Measurements from ENCODE around the gene TMEM229B. TPM values are rescaled to one million over a fixed set of nuclear protein-coding genes. Genes with fewer than 3 reads are reported as not detected.

The TMEM229B gene
- polyA plus RNA-seq, 1 donor, result 11.9 TPM

DNA sequence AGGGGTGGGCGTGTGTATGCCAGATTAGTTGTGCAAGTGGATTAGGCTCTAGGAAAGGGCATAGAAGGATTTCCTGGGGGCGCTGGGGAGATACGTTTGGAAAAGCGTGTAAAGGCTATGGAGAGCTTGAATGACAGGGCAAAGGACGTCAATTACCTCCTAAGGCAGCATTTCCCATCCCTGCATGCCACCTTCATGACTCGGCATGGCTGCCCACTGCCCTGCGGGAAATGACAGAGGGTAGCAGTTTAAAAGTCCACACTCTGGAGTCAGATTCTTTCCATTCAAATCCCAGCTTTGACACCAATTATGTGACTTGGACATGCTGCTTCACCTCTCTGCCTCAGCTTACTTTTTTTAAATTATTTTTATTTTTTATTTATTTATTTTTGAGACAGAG is 14.8 kb upstream of the TMEM229B start:
- no peak for DNase-seq
- WGBS (ENCODE audit: insufficient coverage, low lambda C conversion rate), result no CpG with 5 or more reads among the region's 7 CpGs

DNA sequence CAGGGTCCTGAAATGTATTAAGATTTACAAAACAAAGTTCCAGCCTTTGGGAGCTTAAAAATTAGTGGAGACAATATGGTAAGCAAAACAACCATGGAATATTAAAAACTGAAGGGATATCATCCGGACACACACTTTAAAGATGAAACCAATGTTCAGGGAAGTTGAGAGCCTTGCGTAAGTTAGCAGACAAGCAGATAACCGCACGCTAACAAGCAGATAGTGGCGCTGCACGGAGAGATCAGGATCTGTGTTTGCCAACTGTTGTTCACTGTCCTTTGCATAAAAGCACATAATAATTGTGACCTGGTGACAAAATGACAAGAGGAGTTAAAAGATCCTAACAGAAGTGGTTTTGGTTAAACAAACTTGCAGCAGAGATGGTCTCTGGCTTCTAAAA is 14.3 kb upstream of the TMEM229B start:
- WGBS (ENCODE audit: insufficient coverage, low lambda C conversion rate), result no CpG with 5 or more reads among the region's 6 CpGs
- Histone ChIP-seq H3K9me3 (ENCODE audit: control insufficient read depth, low read depth, low read length) (no peaks in the 10 kb centered on the region), H3K4me1 (ENCODE audit: control insufficient read depth, insufficient read depth, low read length) (no peaks in the 10 kb centered on the region), H3K36me3 (ENCODE audit: control insufficient read depth, insufficient read depth, low read length) (no peaks in the 10 kb centered on the region), H3K27me3 (ENCODE audit: control insufficient read depth, insufficient read depth, low read length) (no peaks in the 10 kb centered on the region), H3K27ac (ENCODE audit: low read length) (no peak overlapping the region), H3K4me3 (ENCODE audit: low read length) (no peak overlapping the region)
- DNase-seq, result no peak

More for the DNA sequence above, 14.8 kb upstream of the TMEM229B start:
- no peaks in the 10 kb centered on the region for H3K36me3 ChIP-seq (ENCODE audit: control insufficient read depth, insufficient read depth, low read length)
- H3K27ac ChIP-seq (ENCODE audit: low read length), result no peak overlapping the region
- H3K9me3 ChIP-seq (ENCODE audit: control insufficient read depth, low read depth, low read length), result no peaks in the 10 kb centered on the region
- H3K27me3 ChIP-seq (ENCODE audit: control insufficient read depth, insufficient read depth, low read length), result no peaks in the 10 kb centered on the region
- no peak overlapping the region for H3K4me3 ChIP-seq (ENCODE audit: low read length)
- peaks cover 4% of the 10 kb centered on the region for H3K4me1 ChIP-seq (ENCODE audit: control insufficient read depth, insufficient read depth, low read length)

DNA sequence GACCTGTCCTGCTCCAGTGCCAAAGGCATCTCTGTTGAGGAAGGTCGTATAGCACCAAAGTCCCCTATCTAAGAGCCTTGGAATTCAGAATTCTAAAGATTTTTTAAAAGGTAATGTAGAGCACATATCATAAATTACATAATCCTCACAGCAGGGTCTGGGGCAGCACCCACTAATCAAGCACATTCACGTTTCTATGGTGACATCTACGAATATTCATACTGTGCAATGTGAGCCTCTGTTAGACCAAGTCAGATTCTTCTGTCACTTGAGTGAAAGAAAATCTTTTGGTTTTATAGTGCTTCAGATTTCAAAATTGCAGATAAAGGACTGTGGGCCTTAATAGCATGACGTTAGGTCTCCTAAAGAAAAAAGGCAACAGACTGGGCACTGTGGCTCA is 13.1 kb upstream of the TMEM229B start:
- DNase-seq, result no peak
- Histone ChIP-seq H3K4me1 (ENCODE audit: control insufficient read depth, insufficient read depth, low read length) (no peaks in the 10 kb centered on the region), H3K27ac (ENCODE audit: low read length) (no peak overlapping the region), H3K36me3 (ENCODE audit: control insufficient read depth, insufficient read depth, low read length) (no peaks in the 10 kb centered on the region), H3K9me3 (ENCODE audit: control insufficient read depth, low read depth, low read length) (no peaks in the 10 kb centered on the region), H3K27me3 (ENCODE audit: control insufficient read depth, insufficient read depth, low read length) (no peaks in the 10 kb centered on the region), H3K4me3 (ENCODE audit: low read length) (no peak overlapping the region)
- 80% methylated on average over 1 of the region's 4 CpGs for WGBS (ENCODE audit: insufficient coverage, low lambda C conversion rate)

DNA sequence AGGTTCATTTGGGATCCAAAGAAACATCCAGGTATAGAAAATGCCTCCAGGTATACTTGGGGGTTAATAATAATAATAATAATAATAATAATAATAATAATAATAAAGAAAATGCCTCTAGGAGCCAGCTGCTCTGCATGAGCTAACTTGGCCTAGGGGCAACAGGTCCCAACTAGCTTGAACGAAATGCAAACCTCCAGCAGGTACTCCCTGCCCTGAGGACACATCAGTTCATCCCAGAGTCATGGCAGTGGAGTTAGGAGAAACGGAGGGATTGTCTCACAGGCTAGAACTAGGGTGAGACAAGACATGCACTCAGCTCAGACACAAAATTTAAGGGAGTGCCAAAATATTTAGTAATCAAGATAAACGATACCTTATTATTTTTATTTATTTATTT is 12.5 kb upstream of the TMEM229B start:
- WGBS (ENCODE audit: insufficient coverage, low lambda C conversion rate), result 100% methylated on average over 1 of the region's 3 CpGs
- H3K9me3 ChIP-seq (ENCODE audit: control insufficient read depth, low read depth, low read length), result no peaks in the 10 kb centered on the region
- no peak for DNase-seq

DNA sequence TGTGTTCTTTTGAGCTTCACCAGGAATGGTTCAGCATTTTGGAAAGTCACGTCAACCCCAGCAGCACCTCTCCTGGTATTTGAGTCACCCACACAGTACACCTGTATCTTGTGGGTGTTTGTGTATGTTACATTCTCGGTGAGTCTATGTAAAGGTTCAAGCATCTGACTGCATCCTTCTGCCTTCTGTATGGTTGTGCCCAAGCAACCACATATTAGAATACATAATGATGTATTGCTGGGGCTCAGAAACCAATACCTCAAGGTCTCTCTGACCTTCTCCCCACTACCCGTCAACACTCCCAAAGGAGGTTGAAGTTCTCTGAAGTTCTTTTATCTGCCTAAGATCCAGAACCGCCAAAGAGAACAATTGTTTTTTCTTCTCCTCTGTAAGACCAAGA is 9.2 kb upstream of the TMEM229B start:
- H3K36me3 ChIP-seq (ENCODE audit: control insufficient read depth, insufficient read depth, low read length), result no peaks in the 10 kb centered on the region
- H3K4me3 ChIP-seq (ENCODE audit: low read length), result no peak overlapping the region
- WGBS (ENCODE audit: insufficient coverage, low lambda C conversion rate), result 17% methylated on average over 1 of the region's 4 CpGs
- DNase-seq, result peak in 1 of 2 donors; percentile 16
- no peaks in the 10 kb centered on the region for H3K27me3 ChIP-seq (ENCODE audit: control insufficient read depth, insufficient read depth, low read length)
- H3K27ac ChIP-seq (ENCODE audit: low read length), result no peak overlapping the region
- peaks cover 9% of the 10 kb centered on the region for H3K9me3 ChIP-seq (ENCODE audit: control insufficient read depth, low read depth, low read length)
- no peaks in the 10 kb centered on the region for H3K4me1 ChIP-seq (ENCODE audit: control insufficient read depth, insufficient read depth, low read length)

More for the DNA sequence above, 12.5 kb upstream of the TMEM229B start:
- Histone ChIP-seq H3K36me3 (ENCODE audit: control insufficient read depth, insufficient read depth, low read length) (no peaks in the 10 kb centered on the region), H3K27ac (ENCODE audit: low read length) (no peak overlapping the region), H3K4me1 (ENCODE audit: control insufficient read depth, insufficient read depth, low read length) (no peaks in the 10 kb centered on the region), H3K4me3 (ENCODE audit: low read length) (no peak overlapping the region), H3K27me3 (ENCODE audit: control insufficient read depth, insufficient read depth, low read length) (no peaks in the 10 kb centered on the region)

DNA sequence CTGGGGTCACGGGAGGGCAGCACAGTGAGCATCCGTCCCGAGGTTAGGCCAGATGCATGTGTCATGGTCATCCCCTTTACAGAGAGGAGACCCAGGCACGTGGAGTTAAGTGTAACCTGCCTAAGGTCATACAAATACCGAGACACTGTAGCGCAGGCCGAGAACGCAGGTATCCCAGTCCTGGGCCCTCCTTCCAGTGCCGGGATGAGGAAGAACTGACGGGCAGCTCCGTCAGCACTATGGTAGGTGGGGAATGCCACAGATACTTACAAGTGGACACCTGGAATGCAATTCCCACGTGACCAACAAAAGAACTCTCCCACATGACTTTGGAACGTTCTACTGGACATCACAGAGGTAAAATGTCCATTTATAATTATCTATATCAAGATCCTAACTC is 8.7 kb upstream of the TMEM229B start:
- H3K36me3 ChIP-seq (ENCODE audit: control insufficient read depth, insufficient read depth, low read length), result no peaks in the 10 kb centered on the region
- H3K27ac ChIP-seq (ENCODE audit: low read length), result no peak overlapping the region
- H3K27me3 ChIP-seq (ENCODE audit: control insufficient read depth, insufficient read depth, low read length), result no peaks in the 10 kb centered on the region
- DNase-seq, result no peak
- no peak overlapping the region for H3K4me3 ChIP-seq (ENCODE audit: low read length)
- H3K9me3 ChIP-seq (ENCODE audit: control insufficient read depth, low read depth, low read length), result peaks cover 9% of the 10 kb centered on the region
- H3K4me1 ChIP-seq (ENCODE audit: control insufficient read depth, insufficient read depth, low read length), result no peaks in the 10 kb centered on the region
- WGBS (ENCODE audit: insufficient coverage, low lambda C conversion rate), result 72% methylated on average over 2 of the region's 13 CpGs

DNA sequence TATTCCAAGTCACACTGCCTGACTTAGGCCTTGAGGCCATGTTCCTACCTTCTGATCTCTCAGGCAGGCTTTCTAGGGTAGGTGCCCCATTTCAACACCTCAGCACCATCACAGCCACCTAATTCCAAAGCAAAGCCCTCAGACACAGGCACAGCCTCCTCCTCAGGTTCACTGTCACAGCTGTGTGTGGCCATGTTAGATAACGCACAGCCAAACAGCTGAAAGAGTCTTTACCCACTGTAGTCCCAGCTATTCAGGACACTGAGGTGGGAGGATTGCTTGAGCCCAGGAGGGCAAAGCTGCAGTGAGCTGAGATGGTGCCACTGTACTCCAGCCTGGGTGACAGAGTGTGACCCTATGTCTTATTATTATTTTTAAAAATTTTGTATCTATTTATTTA is 7.3 kb upstream of the TMEM229B start:
- H3K4me3 ChIP-seq (ENCODE audit: low read length), result no peak overlapping the region
- H3K27ac ChIP-seq (ENCODE audit: low read length), result no peak overlapping the region
- H3K9me3 ChIP-seq (ENCODE audit: control insufficient read depth, low read depth, low read length), result peaks cover 9% of the 10 kb centered on the region
- DNase-seq, result no peak
- no peaks in the 10 kb centered on the region for H3K4me1 ChIP-seq (ENCODE audit: control insufficient read depth, insufficient read depth, low read length)
- H3K36me3 ChIP-seq (ENCODE audit: control insufficient read depth, insufficient read depth, low read length), result no peaks in the 10 kb centered on the region
- no CpG with 5 or more reads among the region's 1 CpG for WGBS (ENCODE audit: insufficient coverage, low lambda C conversion rate)
- no peaks in the 10 kb centered on the region for H3K27me3 ChIP-seq (ENCODE audit: control insufficient read depth, insufficient read depth, low read length)

DNA sequence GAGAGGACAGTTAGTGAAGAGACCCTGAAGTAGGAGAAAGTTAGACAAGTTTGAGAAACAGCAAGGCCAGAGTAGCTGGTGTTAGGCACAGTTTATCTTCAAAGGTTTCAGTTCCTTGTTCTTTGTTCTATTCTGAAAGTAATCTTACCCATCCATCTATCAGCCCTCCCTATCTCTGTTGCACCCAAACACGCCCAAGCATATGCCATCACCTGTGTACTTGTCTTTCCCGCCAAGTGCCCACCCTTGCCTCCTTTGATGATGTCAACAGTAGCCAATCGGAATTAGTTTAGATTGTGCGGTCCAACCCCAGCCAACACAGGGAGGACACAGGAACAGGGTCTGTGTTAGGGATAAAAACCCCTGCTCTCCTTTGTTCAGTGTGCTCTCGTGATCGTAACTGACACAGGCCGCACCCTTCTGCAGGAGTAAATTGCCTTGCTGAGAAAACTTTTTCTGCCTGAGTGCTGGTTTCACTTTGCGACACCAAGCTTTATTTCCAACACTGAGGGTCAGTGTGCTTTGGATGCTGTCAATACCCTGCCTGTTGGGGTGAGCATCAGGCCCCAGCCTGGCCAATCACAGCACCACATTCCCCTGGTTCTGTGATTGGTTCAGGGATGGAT is 4.7 kb upstream of the TMEM229B start:
- no peak for DNase-seq
- no peak overlapping the region for H3K4me3 ChIP-seq (ENCODE audit: low read length)
- no peak overlapping the region for H3K27ac ChIP-seq (ENCODE audit: low read length)
- H3K36me3 ChIP-seq (ENCODE audit: control insufficient read depth, insufficient read depth, low read length), result no peaks in the 10 kb centered on the region
- no peaks in the 10 kb centered on the region for H3K27me3 ChIP-seq (ENCODE audit: control insufficient read depth, insufficient read depth, low read length)
- no CpG with 5 or more reads among the region's 8 CpGs for WGBS (ENCODE audit: insufficient coverage, low lambda C conversion rate)
- peaks cover 9% of the 10 kb centered on the region for H3K9me3 ChIP-seq (ENCODE audit: control insufficient read depth, low read depth, low read length)
- no peaks in the 10 kb centered on the region for H3K4me1 ChIP-seq (ENCODE audit: control insufficient read depth, insufficient read depth, low read length)

DNA sequence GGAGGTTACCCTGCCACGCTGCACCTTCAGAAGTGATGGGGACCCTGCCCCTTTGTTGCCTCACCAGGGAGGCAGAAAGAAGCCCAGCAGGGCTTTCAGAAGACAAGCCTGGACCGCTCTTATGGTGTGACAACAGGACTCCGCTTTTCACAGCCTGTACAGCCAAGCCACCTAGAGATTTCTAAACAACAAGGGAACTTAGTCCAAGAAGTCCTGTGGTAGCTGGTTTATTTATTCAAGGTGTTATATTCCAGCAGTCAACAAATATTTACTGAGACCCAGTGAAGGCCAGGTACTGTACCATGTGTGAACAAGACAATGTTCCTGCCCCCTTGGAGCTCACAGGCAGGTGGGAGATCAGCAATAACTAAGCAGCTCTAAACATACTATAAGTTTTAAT is 4.0 kb upstream of the TMEM229B start:
- DNase-seq, result no peak
- peaks cover 9% of the 10 kb centered on the region for H3K9me3 ChIP-seq (ENCODE audit: control insufficient read depth, low read depth, low read length)
- H3K27me3 ChIP-seq (ENCODE audit: control insufficient read depth, insufficient read depth, low read length), result no peaks in the 10 kb centered on the region
- H3K27ac ChIP-seq (ENCODE audit: low read length), result no peak overlapping the region
- no peaks in the 10 kb centered on the region for H3K4me1 ChIP-seq (ENCODE audit: control insufficient read depth, insufficient read depth, low read length)
- no peak overlapping the region for H3K4me3 ChIP-seq (ENCODE audit: low read length)
- H3K36me3 ChIP-seq (ENCODE audit: control insufficient read depth, insufficient read depth, low read length), result no peaks in the 10 kb centered on the region
- WGBS (ENCODE audit: insufficient coverage, low lambda C conversion rate), result no CpG with 5 or more reads among the region's 3 CpGs

DNA sequence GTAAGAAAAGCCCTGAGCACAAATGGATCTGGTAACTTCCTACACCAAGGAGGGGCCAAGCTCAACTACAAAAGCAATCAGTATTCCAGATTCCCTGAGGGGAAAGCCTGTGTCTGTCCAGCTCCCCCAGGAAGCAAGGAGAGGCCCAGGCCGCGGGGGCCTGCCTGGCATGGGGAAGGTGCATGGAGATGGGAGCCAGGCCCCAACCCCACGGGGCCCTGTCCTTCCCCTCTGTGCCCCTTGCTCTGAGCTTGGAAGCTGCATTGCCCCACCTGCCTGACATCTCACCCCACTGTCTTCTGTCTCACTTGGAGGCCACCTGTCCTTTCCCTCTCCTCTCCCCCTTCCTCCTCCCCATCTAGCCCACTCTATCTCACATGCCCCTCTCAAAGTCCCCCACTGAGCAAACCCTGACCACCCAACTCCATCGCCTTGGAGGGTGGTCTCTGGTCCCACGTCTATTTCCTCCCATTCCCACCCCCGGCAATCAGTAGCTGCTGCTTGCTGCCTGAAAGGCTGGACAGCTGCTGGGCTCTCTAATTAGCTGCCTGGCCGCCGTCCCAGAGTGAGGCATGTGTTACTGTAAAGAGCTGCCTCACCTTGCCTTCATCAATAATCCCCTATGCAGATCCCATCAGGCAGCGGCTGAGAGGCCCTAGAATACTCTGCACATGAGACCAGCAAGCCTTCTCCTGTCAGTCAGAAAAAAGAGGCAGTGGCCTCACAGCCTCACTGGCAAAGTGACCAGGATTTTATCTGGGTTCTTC is 3.4 kb upstream of the TMEM229B start:
- no peaks in the 10 kb centered on the region for H3K4me1 ChIP-seq (ENCODE audit: control insufficient read depth, insufficient read depth, low read length)
- no peak for DNase-seq
- no peaks in the 10 kb centered on the region for H3K27me3 ChIP-seq (ENCODE audit: control insufficient read depth, insufficient read depth, low read length)
- no peaks in the 10 kb centered on the region for H3K36me3 ChIP-seq (ENCODE audit: control insufficient read depth, insufficient read depth, low read length)
- H3K4me3 ChIP-seq (ENCODE audit: low read length), result no peak overlapping the region
- H3K9me3 ChIP-seq (ENCODE audit: control insufficient read depth, low read depth, low read length), result peaks cover 9% of the 10 kb centered on the region
- no peak overlapping the region for H3K27ac ChIP-seq (ENCODE audit: low read length)
- WGBS (ENCODE audit: insufficient coverage, low lambda C conversion rate), result no CpG with 5 or more reads among the region's 9 CpGs

DNA sequence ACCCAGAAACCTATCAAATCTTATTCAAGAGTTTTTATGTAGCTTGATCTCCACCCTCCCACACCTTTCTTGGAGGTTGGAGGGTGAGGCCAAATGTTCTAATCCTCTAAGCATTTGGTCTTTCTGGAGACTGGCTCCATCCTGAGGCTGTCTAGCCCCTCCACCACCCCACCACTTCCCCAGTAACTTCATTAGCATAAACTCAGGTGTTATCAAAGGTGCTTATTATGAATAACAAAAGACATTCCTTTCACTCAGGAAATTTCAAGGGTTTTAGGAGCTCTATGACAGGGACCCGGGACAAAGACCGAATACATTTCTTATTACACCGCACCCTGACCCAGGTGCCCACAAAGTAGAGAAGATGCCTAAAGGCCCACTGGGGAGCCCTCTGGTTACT is 2.8 kb upstream of the TMEM229B start:
- no peak overlapping the region for H3K4me3 ChIP-seq (ENCODE audit: low read length)
- peaks cover 4% of the 10 kb centered on the region for H3K36me3 ChIP-seq (ENCODE audit: control insufficient read depth, insufficient read depth, low read length)
- no peak for DNase-seq
- H3K27me3 ChIP-seq (ENCODE audit: control insufficient read depth, insufficient read depth, low read length), result no peaks in the 10 kb centered on the region
- no CpG with 5 or more reads among the region's 3 CpGs for WGBS (ENCODE audit: insufficient coverage, low lambda C conversion rate)
- peaks cover 9% of the 10 kb centered on the region for H3K9me3 ChIP-seq (ENCODE audit: control insufficient read depth, low read depth, low read length)
- H3K4me1 ChIP-seq (ENCODE audit: control insufficient read depth, insufficient read depth, low read length), result no peaks in the 10 kb centered on the region
- H3K27ac ChIP-seq (ENCODE audit: low read length), result no peak overlapping the region
